IgD-negative memory B cell (primary cell): Measurements from ENCODE around the gene SPECC1L. TPM values are rescaled to one million over a fixed set of nuclear protein-coding genes. Genes with fewer than 3 reads are reported as not detected.
"Not testable (repeated sequence)": the region's sequence is repeated elsewhere in the genome, so short reads cannot be mapped to it uniquely, and the experiment has no call there.

ENCODE experiments used
- H3K27ac Mint-ChIP-seq, 3 donors: one replicate each; pipeline ENCODE4 v1.8.0; 2020 to 2022; ENCODE audit warnings: mild to moderate bottlenecking in 3 of 3, mixed read lengths in 3 of 3, moderate library complexity in 1 of 3
- H3K27me3 Mint-ChIP-seq: one replicate; pipeline ENCODE4 v1.8.0; 2021; ENCODE audit warnings: mixed read lengths
- H3K36me3 Mint-ChIP-seq: one replicate; pipeline ENCODE4 v1.8.0; 2020; ENCODE audit warnings: mild to moderate bottlenecking, mixed read lengths
- H3K4me1 Mint-ChIP-seq, 3 donors: one replicate each; pipeline ENCODE4 v1.8.0; 2020 to 2022; ENCODE audit warnings: mixed read lengths in 3 of 3, mild to moderate bottlenecking in 1 of 3
- H3K4me3 Mint-ChIP-seq, 4 donors: one replicate each; pipeline ENCODE4 v1.8.0; 2020 to 2022; ENCODE audit warnings: mild to moderate bottlenecking in 4 of 4, mixed read lengths in 4 of 4, moderate library complexity in 3 of 4
- H3K9me3 Mint-ChIP-seq, 3 donors: one replicate each; pipeline ENCODE4 v1.8.0; 2020 to 2021; ENCODE audit warnings: mixed read lengths in 3 of 3, mild to moderate bottlenecking in 1 of 3
- polyA plus RNA-seq: library from polyadenylated mRNA; unstranded; fragments of 300-500 nt; fragmentation: Illumina TruSeq; gene quantifications from one replicate; pipeline ENCODE4 v1.2.3, GENCODE V29; 2021

SPECC1L gene
- polyA plus RNA-seq, 1 donor from 2014 or later = 19.3 TPM

DNA sequence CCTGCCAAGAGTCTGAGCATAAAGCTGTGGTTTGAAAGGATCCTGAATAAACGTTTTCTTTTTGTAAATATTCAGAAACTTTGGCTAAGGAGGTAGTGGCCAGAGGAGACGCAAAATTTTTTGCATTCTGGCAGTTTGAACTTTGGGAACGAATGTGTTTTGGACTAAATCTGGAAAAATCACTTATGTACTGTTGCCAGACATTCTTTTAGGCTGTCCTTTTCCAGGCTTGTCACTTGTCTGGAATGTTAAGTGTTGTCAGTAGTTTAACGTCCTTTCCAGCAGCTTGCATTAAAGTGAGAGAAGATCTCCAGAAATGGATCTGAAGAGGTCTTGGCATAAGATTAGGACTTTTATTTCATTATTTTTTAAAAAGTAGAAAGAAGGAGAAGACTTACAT, 18.5 kb downstream of the SPECC1L start:
- Mint-ChIP-seq H3K4me1 (peaks cover 43 to 55% (median 46%) of the 10 kb centered on the region in 3 donors), H3K27ac (no peak overlapping the region)

GRCh38 chr22:24289741-24290163, 19.1 kb downstream of the SPECC1L start:
- H3K9me3 Mint-ChIP-seq = no peaks in the 10 kb centered on the region
- H3K27me3 Mint-ChIP-seq = no peaks in the 10 kb centered on the region
- no peak overlapping the region for H3K4me3 Mint-ChIP-seq
- H3K4me1 Mint-ChIP-seq = peaks cover 41 to 53% (median 44%) of the 10 kb centered on the region in 3 donors
- no peaks in the 10 kb centered on the region for H3K36me3 Mint-ChIP-seq
- H3K27ac Mint-ChIP-seq = peak overlapping the region in 1 of 3 donors; percentile 55

More for the DNA sequence above, 18.5 kb downstream of the SPECC1L start:
- no peak overlapping the region for H3K4me3 Mint-ChIP-seq
- H3K9me3 Mint-ChIP-seq = no peaks in the 10 kb centered on the region
- no peaks in the 10 kb centered on the region for H3K36me3 Mint-ChIP-seq
- H3K27me3 Mint-ChIP-seq = no peaks in the 10 kb centered on the region

DNA sequence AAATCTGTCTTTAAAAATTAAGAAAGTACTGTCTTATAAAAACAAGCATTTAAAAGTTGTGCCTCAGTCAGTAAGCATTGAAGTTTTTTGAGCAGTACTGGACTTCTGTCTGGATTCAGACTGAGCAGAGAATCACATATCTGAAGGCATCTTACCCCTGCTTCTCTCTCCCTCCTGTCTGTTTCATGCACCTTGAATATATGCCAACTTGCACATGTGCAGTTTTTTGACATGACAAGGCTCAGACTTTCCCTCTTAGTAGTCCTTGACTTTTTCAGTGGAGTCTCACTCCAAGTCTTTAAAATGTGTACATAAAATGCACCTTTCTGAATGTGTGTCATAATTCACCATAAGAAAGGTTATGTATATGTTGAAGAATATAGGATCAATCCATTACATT, 19.8 kb downstream of the SPECC1L start:
- Mint-ChIP-seq H3K9me3 (no peaks in the 10 kb centered on the region), H3K27ac (no peak overlapping the region), H3K27me3 (no peaks in the 10 kb centered on the region), H3K4me3 (peak overlapping the region in 1 of 4 donors; percentile 4), H3K4me1 (peaks cover 34 to 46% (median 40%) of the 10 kb centered on the region in 3 donors), H3K36me3 (no peaks in the 10 kb centered on the region)

DNA sequence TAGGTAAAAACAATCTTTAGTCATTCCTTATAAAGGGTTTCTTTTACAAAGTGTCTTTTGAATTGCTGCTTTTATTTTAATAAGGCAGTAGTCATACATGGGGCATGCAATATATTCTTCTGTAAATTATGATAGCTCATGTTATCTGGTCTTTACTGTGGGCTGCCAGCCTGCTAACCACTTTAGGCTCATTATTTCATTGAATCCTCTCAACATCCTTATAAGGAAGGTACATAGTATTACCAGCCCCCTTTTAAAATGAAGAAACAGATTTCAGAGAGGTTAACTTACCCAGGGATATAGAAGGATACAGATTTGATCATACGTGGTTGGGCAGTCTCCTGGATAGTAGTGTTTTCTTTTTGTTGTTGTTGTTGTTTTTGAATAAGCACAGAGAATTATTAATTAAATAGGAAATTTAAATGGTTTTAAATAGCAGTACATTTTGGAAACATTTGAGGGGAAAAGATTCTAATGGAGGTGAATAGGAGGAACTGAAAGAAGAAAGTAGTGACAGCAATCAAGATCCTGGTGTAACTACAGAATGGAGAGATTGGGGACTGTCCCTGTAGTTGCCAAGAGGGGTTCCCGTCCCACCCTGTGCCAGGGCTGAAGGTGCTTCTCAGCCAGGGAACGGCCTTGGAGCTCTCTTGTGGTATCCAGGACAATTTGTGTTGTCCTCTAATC, 21.0 kb downstream of the SPECC1L start:
- Mint-ChIP-seq H3K4me1 (peaks cover 33 to 44% (median 36%) of the 10 kb centered on the region in 3 donors), H3K27ac (peak overlapping the region in 1 of 3 donors; percentile 51), H3K9me3 (no peaks in the 10 kb centered on the region), H3K4me3 (peak overlapping the region in 1 of 4 donors; percentile 18), H3K36me3 (no peaks in the 10 kb centered on the region), H3K27me3 (no peaks in the 10 kb centered on the region)

- Mint-ChIP-seq H3K4me3 (peak overlapping the region in 1 of 4 donors; percentile 18), H3K4me1 (peaks cover 33 to 40% (median 33%) of the 10 kb centered on the region in 3 donors), H3K27ac (peak overlapping the region in 1 of 3 donors; percentile 51)
- not testable (repeated sequence) for H3K36me3 Mint-ChIP-seq, H3K27me3 Mint-ChIP-seq, H3K9me3 Mint-ChIP-seq
Observed at GRCh38 chr22:24292202-24292830, 21.7 kb downstream of the SPECC1L start.

- H3K27ac Mint-ChIP-seq, H3K9me3 Mint-ChIP-seq, H3K36me3 Mint-ChIP-seq, H3K27me3 Mint-ChIP-seq, H3K4me3 Mint-ChIP-seq: not testable (repeated sequence)
- H3K4me1 Mint-ChIP-seq = peaks cover 28 to 32% (median 29%) of the 10 kb centered on the region in 3 donors
Observed at GRCh38 chr22:24294913-24295312, 24.3 kb downstream of the SPECC1L start.

DNA sequence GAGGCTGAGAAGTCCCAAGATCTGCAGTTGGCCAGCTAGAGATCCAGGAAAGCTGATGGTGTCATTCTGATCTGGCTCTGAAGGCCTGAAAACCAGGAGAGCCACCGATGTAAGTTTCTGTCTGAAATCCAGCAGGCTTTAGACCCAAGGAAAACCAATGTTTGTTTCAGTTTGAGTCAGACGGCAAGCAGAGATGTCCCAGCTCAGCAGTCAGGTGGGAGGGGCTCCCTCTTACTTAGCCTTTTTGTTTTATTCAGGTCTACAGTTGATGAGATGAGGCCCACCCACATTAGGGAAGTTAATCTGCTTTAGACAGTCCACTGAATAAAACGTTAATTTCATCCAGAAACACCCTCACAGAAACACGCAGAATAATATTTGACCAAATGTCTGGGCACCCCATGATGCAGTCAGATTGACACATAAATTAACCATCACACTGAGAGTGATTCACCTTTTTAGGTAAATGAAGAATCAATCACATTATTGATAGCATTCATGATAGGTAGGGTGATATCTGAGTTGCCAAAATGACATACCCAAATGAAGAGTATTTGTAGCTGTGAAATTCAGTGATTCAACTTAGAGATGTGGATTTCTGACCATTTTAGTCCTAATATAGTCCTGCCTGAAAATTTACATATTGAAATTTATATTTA, 28.0 kb downstream of the SPECC1L start:
- H3K9me3 Mint-ChIP-seq, H3K27me3 Mint-ChIP-seq, H3K27ac Mint-ChIP-seq, H3K36me3 Mint-ChIP-seq, H3K4me3 Mint-ChIP-seq: not testable (repeated sequence)
- H3K4me1 Mint-ChIP-seq = peaks cover 34 to 38% (median 36%) of the 10 kb centered on the region in 3 donors

- H3K9me3 Mint-ChIP-seq, H3K27me3 Mint-ChIP-seq, H3K36me3 Mint-ChIP-seq: not testable (repeated sequence)
- peak overlapping the region in 1 of 4 donors; percentile 0 for H3K4me3 Mint-ChIP-seq
- H3K4me1 Mint-ChIP-seq = peaks cover 39 to 48% (median 47%) of the 10 kb centered on the region in 3 donors
- peak overlapping the region in 1 of 3 donors; percentile 78 for H3K27ac Mint-ChIP-seq
Observed at GRCh38 chr22:24300522-24300921, 29.9 kb downstream of the SPECC1L start.

- no peaks in the 10 kb centered on the region for H3K27me3 Mint-ChIP-seq
- peak overlapping the region in 1 of 3 donors; percentile 67 for H3K27ac Mint-ChIP-seq
- H3K36me3 Mint-ChIP-seq = peaks cover 7% of the 10 kb centered on the region
- H3K4me3 Mint-ChIP-seq = no peak overlapping the region
- peaks cover 41 to 51% (median 49%) of the 10 kb centered on the region in 3 donors for H3K4me1 Mint-ChIP-seq
- no peaks in the 10 kb centered on the region for H3K9me3 Mint-ChIP-seq
Observed at GRCh38 chr22:24302591-24302990, 32.0 kb downstream of the SPECC1L start.

DNA sequence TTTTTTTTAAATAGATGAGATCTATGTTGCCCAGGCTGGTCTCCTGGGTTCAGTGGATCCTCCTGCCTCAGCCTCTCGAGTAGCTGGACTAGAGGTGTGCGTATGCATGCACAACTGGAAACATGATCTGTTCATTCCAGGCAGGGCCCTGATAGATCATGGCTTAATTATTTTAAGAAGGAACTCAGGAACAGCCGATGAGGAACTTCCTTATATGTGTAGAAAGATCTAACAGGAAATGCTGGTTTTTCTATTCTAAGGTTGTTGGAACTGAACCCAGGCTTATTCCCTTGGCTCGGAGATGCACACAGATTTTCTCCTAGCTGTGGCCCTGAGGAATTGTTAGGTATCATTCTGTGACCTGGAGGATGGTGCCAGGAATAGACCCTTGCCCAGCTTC, 32.4 kb downstream of the SPECC1L start:
- no peaks in the 10 kb centered on the region for H3K27me3 Mint-ChIP-seq
- peak overlapping the region in 1 of 4 donors; percentile 58 for H3K4me3 Mint-ChIP-seq
- H3K27ac Mint-ChIP-seq = no peak overlapping the region
- H3K4me1 Mint-ChIP-seq = peaks cover 41 to 51% (median 49%) of the 10 kb centered on the region in 3 donors
- no peaks in the 10 kb centered on the region for H3K9me3 Mint-ChIP-seq
- peaks cover 7% of the 10 kb centered on the region for H3K36me3 Mint-ChIP-seq

DNA sequence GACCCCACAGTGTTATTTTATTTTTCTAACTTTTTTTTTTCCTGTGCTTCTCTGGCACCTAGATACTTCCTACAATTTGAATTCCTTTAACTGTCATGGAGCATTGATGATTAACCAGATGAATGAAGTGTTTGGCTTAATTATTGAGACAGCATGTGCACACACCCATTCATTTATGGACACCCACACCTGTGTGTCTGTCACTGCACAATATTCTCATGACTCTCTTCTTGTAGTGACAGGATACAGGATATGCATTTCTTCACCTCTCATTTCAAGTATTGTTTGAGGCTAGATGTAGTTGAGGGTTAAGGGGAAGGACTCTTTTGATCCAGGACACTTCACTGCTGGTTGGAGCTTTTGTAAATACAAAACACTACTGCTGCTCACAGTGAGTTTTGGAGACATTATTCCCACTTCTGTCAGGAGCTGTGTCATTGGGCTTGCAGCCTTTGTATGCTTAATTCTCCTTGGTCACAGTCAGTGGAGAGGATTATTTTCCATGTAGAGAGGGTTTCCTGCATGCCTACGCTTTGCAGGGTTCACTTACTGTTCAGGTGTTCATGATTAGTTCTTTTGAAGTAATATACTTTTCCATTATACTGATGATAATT, 33.5 kb downstream of the SPECC1L start:
- Mint-ChIP-seq H3K4me3 (no peak overlapping the region), H3K27me3 (no peaks in the 10 kb centered on the region), H3K36me3 (peaks cover 7% of the 10 kb centered on the region), H3K27ac (peak overlapping the region in 1 of 3 donors; percentile 62), H3K9me3 (no peaks in the 10 kb centered on the region), H3K4me1 (peaks cover 39 to 47% (median 44%) of the 10 kb centered on the region in 3 donors)

DNA sequence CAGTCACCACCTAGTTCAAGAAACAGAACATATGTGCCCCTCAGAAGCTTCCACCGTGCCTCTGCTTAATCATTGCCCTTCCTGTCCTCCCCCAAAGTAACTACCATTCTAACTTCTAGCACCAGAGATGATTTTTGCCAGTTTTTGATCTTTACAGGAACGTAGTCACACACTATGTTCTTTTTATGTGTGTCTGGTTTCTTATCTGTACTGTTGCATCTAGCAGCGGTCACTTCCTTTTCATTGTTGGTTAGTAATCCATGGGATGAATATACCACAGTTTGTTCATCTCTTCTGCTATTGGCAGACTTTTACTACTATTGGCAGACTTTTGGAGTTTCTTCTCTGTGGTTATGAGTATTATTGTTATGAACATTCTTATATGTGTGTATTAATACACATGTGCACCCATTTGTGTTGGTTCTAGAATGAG, 34.6 kb downstream of the SPECC1L start:
- Mint-ChIP-seq H3K4me1 (peaks cover 34 to 42% (median 39%) of the 10 kb centered on the region in 3 donors), H3K27ac (peak overlapping the region in 1 of 3 donors; percentile 0), H3K4me3 (no peak overlapping the region), H3K9me3 (no peaks in the 10 kb centered on the region), H3K27me3 (no peaks in the 10 kb centered on the region), H3K36me3 (peaks cover 6% of the 10 kb centered on the region)

- H3K36me3 Mint-ChIP-seq = peaks cover 4% of the 10 kb centered on the region
- H3K4me3 Mint-ChIP-seq = peak overlapping the region in 1 of 4 donors; percentile 1
- H3K27me3 Mint-ChIP-seq = no peaks in the 10 kb centered on the region
- peaks cover 4 to 20% (median 11%) of the 10 kb centered on the region in 3 donors for H3K4me1 Mint-ChIP-seq
- no peaks in the 10 kb centered on the region for H3K9me3 Mint-ChIP-seq
- peak overlapping the region in 1 of 3 donors; percentile 41 for H3K27ac Mint-ChIP-seq
Observed at GRCh38 chr22:24310969-24311368, 40.3 kb downstream of the SPECC1L start.

- Mint-ChIP-seq H3K4me1 (peaks cover 0 to 14% (median 2%) of the 10 kb centered on the region in 3 donors), H3K27ac (no peak overlapping the region), H3K27me3 (no peaks in the 10 kb centered on the region), H3K36me3 (no peaks in the 10 kb centered on the region), H3K9me3 (no peaks in the 10 kb centered on the region), H3K4me3 (no peak overlapping the region)
Observed at GRCh38 chr22:24315367-24315966, 44.8 kb downstream of the SPECC1L start.
